Uterus (tissue), 2 donors: ENCODE results near the gene ORM1.

Experiments
- POLR2A ChIP-seq, 2 donors: fragments of 450-650 bp; IDR thresholded peaks; one replicate each; pipeline ENCODE4 v1.6.1; 2016; ENCODE audit warnings: antibody characterized with exemption in 2 of 2, mild to moderate bottlenecking in 1 of 2, moderate library complexity in 1 of 2
- TF ChIP-seq, protein P1 (sequence below), 4 experiments: fragments of 200-600 bp in 2 of 4; fragments of 450-650 bp in 2 of 4; sonication (generic) in 2 of 4; IDR thresholded peaks; one replicate each; pipeline ENCODE4 v1.5.1; 2016 to 2019; ENCODE audit warnings: antibody characterized with exemption in 4 of 4, mild to moderate bottlenecking in 2 of 4, moderate library complexity in 1 of 4

DNA sequence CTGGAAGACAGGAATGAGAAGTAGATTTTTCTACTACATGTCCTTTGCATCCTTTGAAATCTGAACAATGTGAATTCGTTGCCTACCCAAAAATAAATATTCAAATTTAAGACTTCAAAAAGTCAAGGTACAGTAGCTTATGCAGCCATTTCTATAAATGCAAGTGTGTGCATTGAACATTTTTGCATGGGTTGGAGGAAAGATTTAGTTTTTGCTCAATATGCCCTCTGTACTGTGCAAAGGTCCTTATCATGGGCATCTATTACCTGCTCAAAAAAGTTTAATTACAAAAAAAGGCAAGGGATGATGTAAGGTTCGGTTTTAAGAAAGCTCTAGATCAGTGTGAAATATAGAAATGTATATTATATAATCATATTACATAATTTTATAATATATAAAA, 42.3 kb downstream of the ORM1 start:
- TF ChIP-seq POLR2A (IDR thresholded peaks at IDR 0.05), result no peak
- TF ChIP-seq, protein P1, sequence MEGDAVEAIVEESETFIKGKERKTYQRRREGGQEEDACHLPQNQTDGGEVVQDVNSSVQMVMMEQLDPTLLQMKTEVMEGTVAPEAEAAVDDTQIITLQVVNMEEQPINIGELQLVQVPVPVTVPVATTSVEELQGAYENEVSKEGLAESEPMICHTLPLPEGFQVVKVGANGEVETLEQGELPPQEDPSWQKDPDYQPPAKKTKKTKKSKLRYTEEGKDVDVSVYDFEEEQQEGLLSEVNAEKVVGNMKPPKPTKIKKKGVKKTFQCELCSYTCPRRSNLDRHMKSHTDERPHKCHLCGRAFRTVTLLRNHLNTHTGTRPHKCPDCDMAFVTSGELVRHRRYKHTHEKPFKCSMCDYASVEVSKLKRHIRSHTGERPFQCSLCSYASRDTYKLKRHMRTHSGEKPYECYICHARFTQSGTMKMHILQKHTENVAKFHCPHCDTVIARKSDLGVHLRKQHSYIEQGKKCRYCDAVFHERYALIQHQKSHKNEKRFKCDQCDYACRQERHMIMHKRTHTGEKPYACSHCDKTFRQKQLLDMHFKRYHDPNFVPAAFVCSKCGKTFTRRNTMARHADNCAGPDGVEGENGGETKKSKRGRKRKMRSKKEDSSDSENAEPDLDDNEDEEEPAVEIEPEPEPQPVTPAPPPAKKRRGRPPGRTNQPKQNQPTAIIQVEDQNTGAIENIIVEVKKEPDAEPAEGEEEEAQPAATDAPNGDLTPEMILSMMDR (IDR thresholded peaks at IDR 0.05), result no peak
